HepG2 (cell line): ENCODE measurements around the gene NUP93. TPM values are rescaled to one million over a fixed set of nuclear protein-coding genes. Genes with fewer than 3 reads are reported as not detected.
"Not testable (repeated sequence)": the region's sequence is repeated elsewhere in the genome, so short reads cannot be mapped to it uniquely, and the experiment has no call there.

ENCODE experiments used
- ATAC-seq: fragments of 200-7000 bp; cut with Tn5 transposase; 3 replicates; pipeline ENCODE4 v1.9.1; 2020; ENCODE audit warnings: mild to moderate bottlenecking, moderate library complexity
- BruUV-seq: library from RNA; stranded (reverse); fragments of 400-500 nt; replicated peaks from 2 replicates; lab custom pipeline; 2021; lab: Mats Ljungman, UMichigan
- CTCF ChIA-PET: fragments of 300-600 bp; formaldehyde crosslinking; extraction: SDS; loops from one replicate; lab custom pipeline; 2021; ENCODE audit warnings: low total read pairs, inconsistent platforms, low intra/inter-chr PET ratio; lab: Yijun Ruan, JAX
- POLR2A ChIA-PET: fragments of 350-600 bp; sonication (Branson Sonifier 250); formaldehyde crosslinking; loops from one replicate; lab custom pipeline; 2020; ENCODE audit warnings: antibody characterized with exemption, inconsistent platforms; lab: Yijun Ruan, JAX
- DNase-seq: peaks from one replicate; pipeline ENCODE4 v3.0.0-alpha.2; 2015; ENCODE audit warnings: low spot score
- FAIRE-seq: peaks from 3 replicates; lab custom pipeline; 2011; peaks lifted over from hg19 to GRCh38; lab: Jason Lieb, UNC
- H2AFZ ChIP-seq: one replicate; pipeline ENCODE4 v1.6.1; 2011; ENCODE audit warnings: low read length, inconsistent platforms
- H3K27ac ChIP-seq: fragments of 300-600 bp; 3 replicates; pipeline ENCODE4 v1.8.0; 2011; ENCODE audit warnings: mixed run types, mild to moderate bottlenecking, mixed read lengths, low read length, inconsistent platforms; ENCODE audit not compliant: insufficient read depth; ENCODE audit errors: extremely low read length
- H3K27me3 ChIP-seq, 2 experiments: fragments of 200-600 bp in 1 of 2; 2 replicates in 1 of 2; 3 replicates in 1 of 2; pipeline versions ENCODE4 v1.6.0 to v1.8.0; 2011; ENCODE audit warnings: low read length in 2 of 2, mild to moderate bottlenecking in 2 of 2, moderate library complexity in 2 of 2, inconsistent platforms in 1 of 2; ENCODE audit not compliant: insufficient read depth in 2 of 2, control insufficient read depth in 1 of 2
- H3K36me3 ChIP-seq, 2 experiments: fragments of 200-600 bp in 1 of 2; replicated peaks in 1 of 2; 2 replicates in 1 of 2; 3 replicates in 1 of 2; pipeline versions ENCODE4 v1.5.1 to v1.8.0; 2011; ENCODE audit warnings: low read length in 2 of 2, inconsistent platforms in 1 of 2; ENCODE audit not compliant: insufficient read depth in 2 of 2, control insufficient read depth in 1 of 2
- H3K4me1 ChIP-seq: 2 replicates; pipeline ENCODE4 v1.5.1; 2012; ENCODE audit warnings: low read length, inconsistent platforms; ENCODE audit not compliant: insufficient read depth
- H3K4me2 ChIP-seq: 2 replicates; pipeline ENCODE4 v1.6.0; 2011; ENCODE audit warnings: low read depth, low read length, inconsistent platforms
- H3K4me3 ChIP-seq, 3 experiments: fragments of 200-600 bp in 1 of 3; sonication (generic), shearing (Covaris generic) in 1 of 3; replicated peaks in 1 of 3; 2 replicates each; pipeline ENCODE4 v1.5.1; 2011 to 2016; ENCODE audit warnings: low read length in 3 of 3, inconsistent platforms in 2 of 3, low read depth in 2 of 3, mild to moderate bottlenecking in 2 of 3, control low read depth in 1 of 3, mixed read lengths in 1 of 3; ENCODE audit not compliant: insufficient read depth in 1 of 3
- H3K79me2 ChIP-seq: one replicate; pipeline ENCODE4 v1.6.1; 2011; ENCODE audit warnings: low read length, inconsistent platforms; ENCODE audit not compliant: insufficient read depth
- H3K9ac ChIP-seq: 2 replicates; pipeline ENCODE4 v1.6.0; 2011; ENCODE audit warnings: mild to moderate bottlenecking, low read depth, low read length, inconsistent platforms; ENCODE audit not compliant: insufficient read depth
- H3K9me3 ChIP-seq: 2 replicates; pipeline ENCODE4 v1.5.1; 2012; ENCODE audit warnings: mild to moderate bottlenecking, low read length
- H4K20me1 ChIP-seq: 2 replicates; pipeline ENCODE4 v1.6.0; 2011; ENCODE audit warnings: inconsistent platforms, mild to moderate bottlenecking, low read length, moderate library complexity; ENCODE audit not compliant: insufficient read depth
- ATF7 ChIP-seq, 2 experiments: fragments of 450-650 bp in 1 of 2; sonication (generic) in 1 of 2; formaldehyde crosslinking in 1 of 2; IDR thresholded peaks; 2 replicates each; pipeline versions ENCODE4 v1.4.0 to v1.6.1; 2016 to 2020; ENCODE audit warnings: antibody characterized with exemption in 1 of 2, mild to moderate bottlenecking in 1 of 2, missing genetic modification reagents in 1 of 2
- CENPT ChIP-seq: sonication (generic); formaldehyde crosslinking; IDR thresholded peaks from 2 replicates; pipeline ENCODE4 v1.8.0; 2022; ENCODE audit warnings: low read depth, mild to moderate bottlenecking, moderate library complexity, missing genetic modification reagents
- CREB1 ChIP-seq, 2 experiments: fragments of 450-650 bp in 1 of 2; IDR thresholded peaks; 2 replicates each; pipeline ENCODE4 v1.6.1; 2016 to 2017; ENCODE audit warnings: control low read depth in 1 of 2, mild to moderate bottlenecking in 1 of 2, missing compliant biosample characterization in 1 of 2, missing genetic modification characterization in 1 of 2
- ZMYM3 ChIP-seq: sonication (generic); formaldehyde crosslinking; IDR thresholded peaks from 2 replicates; pipeline ENCODE4 v1.5.1; 2020; ENCODE audit warnings: mild to moderate bottlenecking, missing genetic modification reagents
- ZNF772 ChIP-seq: sonication (generic); formaldehyde crosslinking; IDR thresholded peaks from 2 replicates; pipeline ENCODE4 v1.5.0; 2020; ENCODE audit warnings: mild to moderate bottlenecking, missing genetic modification reagents
- WGBS: methylation state at CpG from one replicate; pipeline ENCODE4 v1.1.6; 2017; ENCODE audit warnings: low lambda C conversion rate; 5-methylcytosine and 5-hydroxymethylcytosine counted together
- in situ Hi-C: cut with HindIII; loops from 2 replicates; pipeline ENCODE4 v1.10.0; 2017; ENCODE audit warnings: low pct_unique_long_range_greater_than_20kb; ENCODE audit not compliant: extremely low pct_ligation_motif_present
- intact Hi-C: fragments of 100-400 bp; cut with micrococcal nuclease; formaldehyde crosslinking; loops from one replicate; pipeline ENCODE4 v1.10.0; 2022; ENCODE audit not compliant: unreplicated experiment
- polyA plus RNA-seq, 8 experiments: library from polyadenylated mRNA; depleted of rRNA in 3 of 8; stranded (reverse) in 7 of 8; unstranded in 1 of 8; fragments of >200 nt; fragmentation: Illumina TruSeq in 4 of 8; extraction: Trizol in 4 of 8; gene quantifications; 2 replicates each; pipeline versions ENCODE4 v1.2.1 to v1.2.3, GENCODE V29; 2011 to 2016; ENCODE audit warnings: low read depth in 4 of 8, missing spikeins in 1 of 8, mixed read lengths in 1 of 8; ENCODE audit not compliant: insufficient read depth in 1 of 8
- total RNA-seq, 5 experiments: library from RNA; depleted of rRNA; stranded (reverse); fragments of >200 nt; fragmentation: Illumina TruSeq; extraction: Trizol; gene quantifications; 2 replicates each; pipeline ENCODE4 v1.2.3, GENCODE V29; 2016; ENCODE audit warnings: low read depth in 1 of 5
- TF ChIP-seq, protein P1 (sequence below): sonication (generic); formaldehyde crosslinking; IDR thresholded peaks from 2 replicates; pipeline ENCODE4 v1.5.0; 2020; ENCODE audit warnings: mild to moderate bottlenecking, missing genetic modification reagents

Gene NUP93
- total and polyA plus RNA-seq, 2 of the 13 experiments (the other 11 are each of a cell fraction or from before 2014, with no cell fraction given) = 58.5 to 140 TPM

DNA sequence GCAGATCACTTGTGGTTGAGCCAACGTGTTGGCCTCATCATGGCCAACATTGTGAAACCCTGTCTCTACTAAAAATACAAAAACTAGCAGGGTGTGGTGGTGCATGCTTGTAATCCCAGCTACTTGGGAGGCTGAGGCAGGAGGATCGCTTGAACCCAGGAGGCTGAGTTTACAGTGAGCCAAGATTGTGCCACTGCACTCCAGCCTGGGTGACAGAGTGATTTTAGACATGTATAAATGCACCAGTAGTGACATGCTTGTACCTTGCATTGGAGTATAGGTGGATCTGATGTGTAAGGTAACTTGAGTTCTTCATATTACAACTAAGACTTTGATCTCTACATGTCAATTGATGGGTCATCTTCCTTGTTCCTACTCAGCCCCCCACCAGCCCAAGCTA is 67.1 kb downstream of the NUP93 start:
- H3K36me3 ChIP-seq, H3K4me2 ChIP-seq, BruUV-seq, in situ Hi-C loops, DNase-seq, POLR2A ChIA-PET, H2AFZ ChIP-seq, H4K20me1 ChIP-seq, CTCF ChIA-PET, H3K27me3 ChIP-seq, H3K4me3 ChIP-seq, ATAC-seq, intact Hi-C loops, FAIRE-seq, H3K27ac ChIP-seq, H3K9ac ChIP-seq, H3K9me3 ChIP-seq, H3K79me2 ChIP-seq: not testable (repeated sequence)
- peak; percentile 50; the same call in 1 of the 2 replicates for TF ChIP-seq ZMYM3
- TF ChIP-seq, protein P1, sequence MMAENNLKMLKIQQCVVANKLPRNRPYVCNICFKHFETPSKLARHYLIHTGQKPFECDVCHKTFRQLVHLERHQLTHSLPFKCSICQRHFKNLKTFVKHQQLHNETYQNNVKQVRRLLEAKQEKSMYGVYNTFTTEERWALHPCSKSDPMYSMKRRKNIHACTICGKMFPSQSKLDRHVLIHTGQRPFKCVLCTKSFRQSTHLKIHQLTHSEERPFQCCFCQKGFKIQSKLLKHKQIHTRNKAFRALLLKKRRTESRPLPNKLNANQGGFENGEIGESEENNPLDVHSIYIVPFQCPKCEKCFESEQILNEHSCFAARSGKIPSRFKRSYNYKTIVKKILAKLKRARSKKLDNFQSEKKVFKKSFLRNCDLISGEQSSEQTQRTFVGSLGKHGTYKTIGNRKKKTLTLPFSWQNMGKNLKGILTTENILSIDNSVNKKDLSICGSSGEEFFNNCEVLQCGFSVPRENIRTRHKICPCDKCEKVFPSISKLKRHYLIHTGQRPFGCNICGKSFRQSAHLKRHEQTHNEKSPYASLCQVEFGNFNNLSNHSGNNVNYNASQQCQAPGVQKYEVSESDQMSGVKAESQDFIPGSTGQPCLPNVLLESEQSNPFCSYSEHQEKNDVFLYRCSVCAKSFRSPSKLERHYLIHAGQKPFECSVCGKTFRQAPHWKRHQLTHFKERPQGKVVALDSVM (CRISPR knock-in tag) = peak; percentile 73; the same call in 1 of the 2 replicates
- H3K4me1 ChIP-seq = peaks cover 25% of the 10 kb centered on the region
- WGBS = 97% methylated on average over 2 of the region's 2 CpGs

DNA sequence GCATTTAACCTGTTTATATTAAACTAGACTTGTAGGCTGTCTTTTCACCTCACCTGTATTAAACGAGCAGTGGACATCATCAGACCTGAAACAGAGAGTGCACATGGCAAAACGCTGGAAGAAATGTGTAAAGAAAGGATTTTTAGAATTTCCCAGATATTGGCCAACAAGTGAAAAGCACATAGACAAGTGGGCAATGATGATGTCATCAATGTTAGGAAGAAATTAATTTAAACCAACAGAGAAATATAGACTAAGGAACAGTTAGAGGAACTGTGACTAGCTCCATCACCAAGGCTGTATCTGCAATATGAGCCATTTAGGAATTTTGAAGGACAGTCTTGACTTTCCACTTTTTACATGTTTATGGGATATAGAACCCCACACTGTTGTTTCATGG is 67.9 kb downstream of the NUP93 start:
- no TSS peak for BruUV-seq
- FAIRE-seq = no peak
- no peaks in the 10 kb centered on the region for H4K20me1 ChIP-seq

More for the DNA sequence above, 67.9 kb downstream of the NUP93 start:
- no peak overlapping the region for H3K4me2 ChIP-seq
- 89% methylated on average over 2 of the region's 2 CpGs for WGBS
- H3K27me3 ChIP-seq = no peaks in the 10 kb centered on the region
- H3K4me1 ChIP-seq = peaks cover 25% of the 10 kb centered on the region
- H3K79me2 ChIP-seq = peaks cover 4% of the 10 kb centered on the region
- H3K9ac ChIP-seq = no peak overlapping the region
- H2AFZ ChIP-seq = no peak overlapping the region
- in situ Hi-C loops (no loop called here), intact Hi-C loops (no loop called here)
- ChIA-PET POLR2A (no interaction called here), CTCF (no interaction called here)
- H3K4me3 ChIP-seq = no peak overlapping the region
- H3K36me3 ChIP-seq = peaks cover 0 to 1% of the 10 kb centered on the region in 2 experiments; a peak in 3 of 5 replicates
- no peaks in the 10 kb centered on the region for H3K9me3 ChIP-seq
- H3K27ac ChIP-seq = no peak overlapping the region
- TF ChIP-seq ATF7 (IDR thresholded peaks at IDR 0.05) = peak; percentile 97
- no peak for TF ChIP-seq ATF7 (CRISPR knock-in tag; IDR thresholded peaks at IDR 0.05)
- no peak for TF ChIP-seq ZNF772 (CRISPR knock-in tag)
- TF ChIP-seq CREB1 (IDR thresholded peaks at IDR 0.05) = peak; percentile 78
- TF ChIP-seq CREB1 (CRISPR knock-in tag; IDR thresholded peaks at IDR 0.05) = no peak
- TF ChIP-seq CENPT = no peak
- DNase-seq (no peak), ATAC-seq (no peak)
